SIG-M5 treated with dmso at 0.1 percent for 504 hours (cell line): Measurements from ENCODE around the gene GRIA1.

ENCODE experiments used
- DNase-seq: peaks from one replicate; lab custom pipeline; 2025; ENCODE audit not compliant: unreplicated experiment; lab: John Stamatoyannopoulos, UW

Gene GRIA1

GRCh38 chr5:153496835-153497234 is 6.4 kb downstream of the GRIA1 start:
- peak; percentile 22 for DNase-seq

- DNase-seq = no peak
Measured at GRCh38 chr5:153498516-153498915, 8.0 kb downstream of the GRIA1 start.

GRCh38 chr5:153500178-153500577 is 9.7 kb downstream of the GRIA1 start:
- no peak for DNase-seq

GRCh38 chr5:153504726-153505125 is 14.3 kb downstream of the GRIA1 start:
- no peak for DNase-seq

GRCh38 chr5:153508700-153509099 is 18.2 kb downstream of the GRIA1 start:
- DNase-seq = no peak

- no peak for DNase-seq
Measured at GRCh38 chr5:153511622-153512021, 21.2 kb downstream of the GRIA1 start.

- DNase-seq = no peak
Measured at GRCh38 chr5:153513156-153513555, 22.7 kb downstream of the GRIA1 start.

- DNase-seq = no peak
Measured at GRCh38 chr5:153515301-153515700, 24.8 kb downstream of the GRIA1 start.

GRCh38 chr5:153516504-153517240 is 26.2 kb downstream of the GRIA1 start:
- no peak for DNase-seq

- DNase-seq = no peak
Measured at GRCh38 chr5:153517241-153517611, 26.8 kb downstream of the GRIA1 start.

- no peak for DNase-seq
Measured at GRCh38 chr5:153520137-153520536, 29.7 kb downstream of the GRIA1 start.

- no peak for DNase-seq
Measured at GRCh38 chr5:153520952-153521351, 30.5 kb downstream of the GRIA1 start.

GRCh38 chr5:153523211-153523610 is 32.7 kb downstream of the GRIA1 start:
- no peak for DNase-seq

GRCh38 chr5:153523831-153524230 is 33.4 kb downstream of the GRIA1 start:
- DNase-seq = no peak

GRCh38 chr5:153525536-153525935 is 35.1 kb downstream of the GRIA1 start:
- no peak for DNase-seq

- no peak for DNase-seq
Measured at GRCh38 chr5:153530357-153531143, 40.1 kb downstream of the GRIA1 start.

GRCh38 chr5:153533546-153533945 is 43.1 kb downstream of the GRIA1 start:
- no peak for DNase-seq

- DNase-seq = no peak
Measured at GRCh38 chr5:153534102-153534501, 43.6 kb downstream of the GRIA1 start.

- DNase-seq = no peak
Measured at GRCh38 chr5:153537207-153537606, 46.7 kb downstream of the GRIA1 start.

- no peak for DNase-seq
Measured at GRCh38 chr5:153539983-153540382, 49.5 kb downstream of the GRIA1 start.

GRCh38 chr5:153542536-153542935 is 52.1 kb downstream of the GRIA1 start:
- DNase-seq = no peak

GRCh38 chr5:153543288-153543687 is 52.8 kb downstream of the GRIA1 start:
- no peak for DNase-seq
